Measurements from ENCODE around the gene LYST. TPM values are rescaled to one million over a fixed set of nuclear protein-coding genes. Genes with fewer than 3 reads are reported as not detected.

LYST gene
- total and polyA plus RNA-seq, 2 of the 4 experiments (the other 2 are of a cell fraction), result 2.2 to 7.2 TPM

GRCh38 chr1:235821361-235821981, 45.2 kb downstream of the LYST start (continued):
- TF ChIP-seq POLR2A (IDR thresholded peaks at IDR 0.05; ENCODE audit: low read depth, low read length) (no peak), MAFK (IDR thresholded peaks at IDR 0.05; ENCODE audit: low read depth, low read length) (peak; percentile 91)

GRCh38 chr1:235820061-235820460, 46.6 kb downstream of the LYST start:
- in situ Hi-C loops (cut with MboI; ENCODE audit: low sequenced_read_pairs), result no loop called here
- no peak overlapping the region for H3K56ac ChIP-seq (ENCODE audit: extremely low read depth, insufficient read depth, low read length)
- no CpG with 5 or more reads among the region's 1 CpG for WGBS, 2 experiments (ENCODE audit: extremely low coverage in 2 of 2, insufficient read length in 1 of 2)
- peak overlapping the region; percentile 63; the same call in 1 of the 2 replicates for H2AK5ac ChIP-seq (ENCODE audit: low read depth, low read length)
- no peak overlapping the region for H2BK15ac ChIP-seq (ENCODE audit: low read depth, low read length)
- no peak overlapping the region; the same call in 1 of the 2 replicates for H3K18ac ChIP-seq (ENCODE audit: low read depth, low read length)
- no peak overlapping the region for H2BK20ac ChIP-seq (ENCODE audit: low read depth, low read length)
- TF ChIP-seq MAZ (IDR thresholded peaks at IDR 0.05; ENCODE audit: borderline replicate concordance, low read depth, low read length) (no peak), BHLHE40 (IDR thresholded peaks at IDR 0.05; ENCODE audit: low read depth, low read length) (no peak), NFE2L2 (IDR thresholded peaks at IDR 0.05; ENCODE audit: low read depth, low read length) (no peak), MAFK (IDR thresholded peaks at IDR 0.05; ENCODE audit: low read depth, low read length) (no peak), CEBPB (IDR thresholded peaks at IDR 0.05; ENCODE audit: low read depth, low read length) (no peak), RAD21 (IDR thresholded peaks at IDR 0.05; ENCODE audit: low read length) (no peak), RFX5 (IDR thresholded peaks at IDR 0.05; ENCODE audit: low read depth, low read length) (no peak), RCOR1 (IDR thresholded peaks at IDR 0.05; ENCODE audit: insufficient replicate concordance, low read length) (no peak), FOS (IDR thresholded peaks at IDR 0.05; ENCODE audit: low read depth, low read length) (no peak), POLR2A (IDR thresholded peaks at IDR 0.05; ENCODE audit: low read depth, low read length) (no peak)
- TF ChIP-seq, protein P1, sequence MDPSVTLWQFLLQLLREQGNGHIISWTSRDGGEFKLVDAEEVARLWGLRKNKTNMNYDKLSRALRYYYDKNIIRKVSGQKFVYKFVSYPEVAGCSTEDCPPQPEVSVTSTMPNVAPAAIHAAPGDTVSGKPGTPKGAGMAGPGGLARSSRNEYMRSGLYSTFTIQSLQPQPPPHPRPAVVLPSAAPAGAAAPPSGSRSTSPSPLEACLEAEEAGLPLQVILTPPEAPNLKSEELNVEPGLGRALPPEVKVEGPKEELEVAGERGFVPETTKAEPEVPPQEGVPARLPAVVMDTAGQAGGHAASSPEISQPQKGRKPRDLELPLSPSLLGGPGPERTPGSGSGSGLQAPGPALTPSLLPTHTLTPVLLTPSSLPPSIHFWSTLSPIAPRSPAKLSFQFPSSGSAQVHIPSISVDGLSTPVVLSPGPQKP (IDR thresholded peaks at IDR 0.05; ENCODE audit: borderline replicate concordance, low read depth, low read length), result no peak
- TF ChIP-seq, protein P2, sequence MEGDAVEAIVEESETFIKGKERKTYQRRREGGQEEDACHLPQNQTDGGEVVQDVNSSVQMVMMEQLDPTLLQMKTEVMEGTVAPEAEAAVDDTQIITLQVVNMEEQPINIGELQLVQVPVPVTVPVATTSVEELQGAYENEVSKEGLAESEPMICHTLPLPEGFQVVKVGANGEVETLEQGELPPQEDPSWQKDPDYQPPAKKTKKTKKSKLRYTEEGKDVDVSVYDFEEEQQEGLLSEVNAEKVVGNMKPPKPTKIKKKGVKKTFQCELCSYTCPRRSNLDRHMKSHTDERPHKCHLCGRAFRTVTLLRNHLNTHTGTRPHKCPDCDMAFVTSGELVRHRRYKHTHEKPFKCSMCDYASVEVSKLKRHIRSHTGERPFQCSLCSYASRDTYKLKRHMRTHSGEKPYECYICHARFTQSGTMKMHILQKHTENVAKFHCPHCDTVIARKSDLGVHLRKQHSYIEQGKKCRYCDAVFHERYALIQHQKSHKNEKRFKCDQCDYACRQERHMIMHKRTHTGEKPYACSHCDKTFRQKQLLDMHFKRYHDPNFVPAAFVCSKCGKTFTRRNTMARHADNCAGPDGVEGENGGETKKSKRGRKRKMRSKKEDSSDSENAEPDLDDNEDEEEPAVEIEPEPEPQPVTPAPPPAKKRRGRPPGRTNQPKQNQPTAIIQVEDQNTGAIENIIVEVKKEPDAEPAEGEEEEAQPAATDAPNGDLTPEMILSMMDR (conservative IDR thresholded peaks at IDR 0.05; ENCODE audit: low read depth, low read length), result no peak
- BruUV-seq (replicated peaks), result no TSS peak
- H2AK9ac ChIP-seq (replicated peaks; ENCODE audit: low read depth, low read length, poor library complexity), result no peak overlapping the region
- no peak for ATAC-seq (ENCODE audit: low read depth)
- peaks cover 6% of the 10 kb centered on the region for H3K4me1 ChIP-seq (ENCODE audit: control insufficient read depth, insufficient read depth, low read length)
- no peak for DNase-seq
- no peak overlapping the region for H4K5ac ChIP-seq (ENCODE audit: low read depth, low read length)
- peaks cover 3% of the 10 kb centered on the region; the same call in 1 of the 2 replicates for H3K9me1 ChIP-seq (ENCODE audit: insufficient read depth, low read length)
- peak overlapping the region; percentile 40 for H2BK120ac ChIP-seq (ENCODE audit: low read depth, low read length)
- POLR2A ChIA-PET (ENCODE audit: unreplicated experiment), result interaction anchor here (0.6 kb wide), 1 partner anchor 152 kb away, joined by 3 read pairs; no protein-coding TSS in a partner anchor
- no peaks in the 10 kb centered on the region for H3K27me3 ChIP-seq (ENCODE audit: control insufficient read depth, insufficient read depth, low read length)
- H3K36me3 ChIP-seq (ENCODE audit: control insufficient read depth, insufficient read depth, low read length), result no peaks in the 10 kb centered on the region
- no peak overlapping the region for H4K8ac ChIP-seq (ENCODE audit: low read depth in 2 of 2, low read length in 2 of 2)
- peaks cover 0 to 3% of the 10 kb centered on the region in 2 experiments; a peak in 1 of 4 replicates for H3K79me1 ChIP-seq (ENCODE audit: low read depth in 1 of 2, low read length in 2 of 2)
- no peak overlapping the region for H2BK5ac ChIP-seq (ENCODE audit: low read depth, low read length, poor library complexity, severe bottlenecking)
- H3K14ac ChIP-seq (replicated peaks; ENCODE audit: low read depth, low read length), result no peak overlapping the region
- H3K4me3 ChIP-seq (ENCODE audit: insufficient read depth, low read depth, low read length), result no peak overlapping the region
- no peak overlapping the region for H3K4me2 ChIP-seq (ENCODE audit: low read depth, low read length)
- H3K27ac ChIP-seq (ENCODE audit: insufficient read depth, low read length), result no peak overlapping the region
- intact Hi-C loops (cut with micrococcal nuclease), result no loop called here
- no peaks in the 10 kb centered on the region for H3K9me3 ChIP-seq (ENCODE audit: control insufficient read depth, insufficient read depth, low read length)
- H3K9ac ChIP-seq (ENCODE audit: low read depth, low read length), result no peak overlapping the region
- dilution Hi-C loops (cut with HindIII; ENCODE audit: low sequenced_read_pairs, unreplicated experiment), result no loop called here
- H4K91ac ChIP-seq (ENCODE audit: insufficient read depth, low read depth, low read length), result peak overlapping the region; percentile 52
- H2AFZ ChIP-seq (replicated peaks; ENCODE audit: low read length, poor library complexity), result no peak overlapping the region
- no peak overlapping the region for H3K23ac ChIP-seq (ENCODE audit: low read depth, low read length)
- H3K4ac ChIP-seq (ENCODE audit: low read depth, low read length), result peak overlapping the region; percentile 52
- CTCF ChIA-PET, result interaction anchor here (0.6 kb wide), 1 partner anchor 58 kb away, joined by 6 read pairs; no protein-coding TSS in a partner anchor
- no peaks in the 10 kb centered on the region for H4K20me1 ChIP-seq (ENCODE audit: insufficient read depth, low read length)

Data from IMR-90 (cell line).